ENCODE measurements around the gene FAM120A.
"Not testable (repeated sequence)": the region's sequence is repeated elsewhere in the genome, so short reads cannot be mapped to it uniquely, and the experiment has no call there.

The FAM120A gene

DNA sequence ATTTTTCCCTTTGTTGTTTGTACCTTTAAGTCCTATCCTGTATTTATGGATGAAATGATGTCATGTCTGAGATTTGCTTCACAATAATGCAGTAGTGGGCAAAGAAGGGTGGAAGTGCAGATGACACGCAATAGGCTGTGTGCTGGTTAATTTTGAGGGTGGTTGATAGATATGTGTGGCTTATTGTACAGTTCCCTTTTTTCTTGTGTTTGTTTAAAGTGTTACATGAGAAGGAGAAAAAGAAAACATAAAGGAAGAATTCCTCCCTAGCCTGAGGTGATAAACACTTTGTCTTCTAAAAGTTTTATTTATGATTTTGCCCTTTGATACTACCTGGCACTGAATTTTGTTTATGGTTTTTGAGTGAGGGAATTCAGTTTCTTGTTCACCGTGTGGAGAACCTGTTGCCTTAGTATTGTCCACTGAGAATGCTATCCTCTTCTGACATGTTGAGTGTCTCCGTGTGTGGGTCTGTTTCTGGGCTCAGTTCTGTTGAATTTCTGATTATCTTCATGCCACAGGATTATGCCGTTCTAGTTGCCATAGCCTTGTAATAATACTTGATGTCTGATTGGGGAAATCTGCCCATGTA lies 54.2 kb downstream of the FAM120A start:
- TF ChIP-seq, protein P1, sequence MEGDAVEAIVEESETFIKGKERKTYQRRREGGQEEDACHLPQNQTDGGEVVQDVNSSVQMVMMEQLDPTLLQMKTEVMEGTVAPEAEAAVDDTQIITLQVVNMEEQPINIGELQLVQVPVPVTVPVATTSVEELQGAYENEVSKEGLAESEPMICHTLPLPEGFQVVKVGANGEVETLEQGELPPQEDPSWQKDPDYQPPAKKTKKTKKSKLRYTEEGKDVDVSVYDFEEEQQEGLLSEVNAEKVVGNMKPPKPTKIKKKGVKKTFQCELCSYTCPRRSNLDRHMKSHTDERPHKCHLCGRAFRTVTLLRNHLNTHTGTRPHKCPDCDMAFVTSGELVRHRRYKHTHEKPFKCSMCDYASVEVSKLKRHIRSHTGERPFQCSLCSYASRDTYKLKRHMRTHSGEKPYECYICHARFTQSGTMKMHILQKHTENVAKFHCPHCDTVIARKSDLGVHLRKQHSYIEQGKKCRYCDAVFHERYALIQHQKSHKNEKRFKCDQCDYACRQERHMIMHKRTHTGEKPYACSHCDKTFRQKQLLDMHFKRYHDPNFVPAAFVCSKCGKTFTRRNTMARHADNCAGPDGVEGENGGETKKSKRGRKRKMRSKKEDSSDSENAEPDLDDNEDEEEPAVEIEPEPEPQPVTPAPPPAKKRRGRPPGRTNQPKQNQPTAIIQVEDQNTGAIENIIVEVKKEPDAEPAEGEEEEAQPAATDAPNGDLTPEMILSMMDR (IDR thresholded peaks at IDR 0.05; ENCODE audit: borderline replicate concordance, insufficient read depth, low read depth, low read length), result no peak
- H3K4me3 ChIP-seq (ENCODE audit: low read depth, low read length), result no peak overlapping the region

DNA sequence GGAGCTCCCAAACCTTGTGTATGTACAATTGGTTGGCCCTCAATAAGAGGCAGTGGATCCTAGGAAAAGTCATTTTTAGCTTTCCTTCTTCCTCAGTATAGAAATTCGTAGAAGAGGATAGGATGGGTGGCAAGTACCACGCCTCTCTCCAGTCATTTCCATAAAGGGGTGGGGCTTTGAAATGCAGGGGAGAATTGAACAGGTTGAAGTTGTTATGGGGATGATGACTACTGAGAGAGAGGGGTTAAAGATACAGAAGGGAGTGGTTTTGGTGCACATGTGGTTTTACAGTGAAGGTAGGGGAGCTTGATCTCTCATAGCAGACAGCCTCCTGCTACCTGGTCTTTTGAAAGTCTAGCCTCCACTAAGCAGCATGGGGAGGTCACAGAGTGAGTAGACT lies 56.3 kb downstream of the FAM120A start:
- H3K4me3 ChIP-seq (ENCODE audit: low read depth, low read length), result no peak overlapping the region
- TF ChIP-seq, protein P1 (IDR thresholded peaks at IDR 0.05; ENCODE audit: borderline replicate concordance, insufficient read depth, low read depth, low read length), result no peak

DNA sequence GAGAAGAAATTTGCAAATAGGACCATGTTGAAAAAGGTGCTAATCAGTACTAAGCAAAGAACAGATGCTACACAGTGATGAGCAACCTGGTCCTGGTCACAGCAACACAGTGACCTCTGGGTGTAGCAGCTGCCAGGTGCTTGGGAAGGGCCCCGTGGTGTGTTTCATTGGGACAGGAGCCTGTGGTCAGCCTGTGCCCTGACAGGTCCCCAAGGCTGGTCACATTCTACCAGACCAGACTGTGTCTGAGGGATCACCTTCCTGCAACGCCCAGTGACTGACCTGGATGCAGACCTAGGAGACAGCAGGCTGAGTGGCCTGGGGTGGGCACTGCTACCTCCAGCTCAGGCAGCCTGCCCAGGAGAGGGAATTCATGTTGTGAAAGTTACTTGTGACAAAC lies 56.7 kb downstream of the FAM120A start:
- TF ChIP-seq, protein P1 (IDR thresholded peaks at IDR 0.05; ENCODE audit: borderline replicate concordance, insufficient read depth, low read depth, low read length), result no peak
- no peak overlapping the region for H3K4me3 ChIP-seq (ENCODE audit: low read depth, low read length)

DNA sequence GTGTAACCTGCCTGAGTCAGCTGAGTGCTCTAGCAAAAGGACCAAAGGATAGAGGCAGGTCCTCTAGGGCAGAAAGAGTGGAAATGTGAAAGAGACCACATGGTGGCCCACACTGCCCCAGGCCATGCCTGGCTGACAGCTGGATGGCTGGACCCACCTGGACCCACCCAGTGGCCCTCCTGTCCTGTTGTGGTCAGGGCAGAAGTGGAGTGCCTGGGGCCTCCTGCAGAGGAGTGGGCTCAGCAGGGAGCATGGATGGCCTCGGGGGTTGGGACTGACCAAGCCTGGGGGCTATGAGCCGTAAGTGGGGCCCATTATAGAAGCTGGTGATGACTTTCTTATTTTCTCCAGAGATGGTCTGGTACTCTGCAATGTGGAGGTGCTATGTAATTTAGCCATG lies 57.6 kb downstream of the FAM120A start:
- H3K4me3 ChIP-seq (ENCODE audit: low read depth, low read length), result no peak overlapping the region
- TF ChIP-seq, protein P1 (IDR thresholded peaks at IDR 0.05; ENCODE audit: borderline replicate concordance, insufficient read depth, low read depth, low read length), result no peak

DNA sequence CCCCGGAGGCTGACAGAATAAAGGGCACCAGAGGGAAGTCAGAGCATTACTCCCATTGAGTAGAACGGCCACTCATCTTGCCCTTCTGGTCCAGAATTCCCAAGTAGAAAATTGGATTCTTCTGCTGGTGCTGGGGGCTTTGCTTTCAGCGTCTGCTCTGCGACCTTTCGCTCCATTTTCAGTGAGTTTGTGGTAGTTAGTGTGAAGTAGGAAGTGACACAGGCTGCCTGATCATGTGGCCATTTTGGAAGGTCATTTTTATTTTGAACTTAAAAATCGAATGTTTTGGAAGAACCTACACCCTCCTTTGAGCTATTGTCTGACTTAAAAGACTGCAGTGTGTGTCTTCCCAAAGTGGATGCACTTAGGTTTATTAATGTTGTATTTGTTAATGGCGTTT lies 58.6 kb downstream of the FAM120A start:
- H3K4me3 ChIP-seq (ENCODE audit: low read depth, low read length), result no peak overlapping the region
- TF ChIP-seq, protein P1 (IDR thresholded peaks at IDR 0.05; ENCODE audit: borderline replicate concordance, insufficient read depth, low read depth, low read length), result no peak

DNA sequence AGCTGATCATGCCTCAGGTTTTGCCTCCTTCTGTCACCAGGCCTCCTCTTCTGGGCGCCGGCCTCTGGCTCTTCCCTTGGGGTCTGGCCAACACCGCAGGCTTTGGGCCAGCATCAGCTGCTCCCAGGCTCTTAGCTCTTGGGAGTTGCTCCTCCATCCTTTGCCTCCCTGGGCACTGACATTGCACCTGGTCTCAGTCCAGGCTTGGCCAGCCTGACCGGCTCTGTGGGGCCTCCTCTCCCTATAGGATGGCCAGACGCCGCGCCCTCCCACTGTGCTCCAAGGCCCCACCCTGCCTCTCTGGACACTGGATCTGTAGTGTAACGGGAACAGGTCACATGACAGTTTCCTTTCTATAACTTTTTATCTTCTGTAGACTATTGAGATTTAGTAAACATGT lies 59.7 kb downstream of the FAM120A start:
- not testable (repeated sequence) for H3K4me3 ChIP-seq (ENCODE audit: low read depth, low read length)

DNA sequence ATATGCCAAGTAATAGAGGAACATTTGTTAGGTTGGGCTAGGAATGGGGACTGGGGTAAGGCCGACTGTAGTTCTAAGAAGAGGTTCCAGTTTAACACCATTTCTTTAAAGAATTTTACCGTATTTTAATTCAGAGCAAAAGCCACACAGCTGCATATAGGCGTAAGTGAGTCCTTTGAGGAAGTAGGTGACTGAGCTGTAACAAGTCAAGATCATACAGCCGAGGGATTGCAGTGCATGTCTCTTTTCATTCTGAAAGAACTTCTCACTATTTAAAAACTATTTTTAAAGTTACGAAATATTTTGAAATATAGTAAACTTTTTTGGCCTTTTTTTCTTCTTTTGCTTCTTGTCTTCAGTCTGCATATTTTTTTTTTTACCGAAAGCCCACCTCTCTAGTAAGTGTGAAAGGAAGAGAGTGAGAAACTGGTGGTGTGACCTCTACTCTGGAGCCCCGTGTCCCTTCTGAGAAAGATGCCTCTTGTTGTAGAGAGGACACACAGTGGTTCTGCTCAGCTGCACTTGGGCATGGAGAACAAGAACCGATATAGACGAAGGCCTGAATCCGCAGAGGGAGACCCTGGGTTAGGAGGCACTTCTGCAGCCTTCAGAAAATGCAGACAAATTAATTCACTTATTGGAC lies 60.8 kb downstream of the FAM120A start:
- not testable (repeated sequence) for H3K4me3 ChIP-seq (ENCODE audit: low read depth, low read length)

DNA sequence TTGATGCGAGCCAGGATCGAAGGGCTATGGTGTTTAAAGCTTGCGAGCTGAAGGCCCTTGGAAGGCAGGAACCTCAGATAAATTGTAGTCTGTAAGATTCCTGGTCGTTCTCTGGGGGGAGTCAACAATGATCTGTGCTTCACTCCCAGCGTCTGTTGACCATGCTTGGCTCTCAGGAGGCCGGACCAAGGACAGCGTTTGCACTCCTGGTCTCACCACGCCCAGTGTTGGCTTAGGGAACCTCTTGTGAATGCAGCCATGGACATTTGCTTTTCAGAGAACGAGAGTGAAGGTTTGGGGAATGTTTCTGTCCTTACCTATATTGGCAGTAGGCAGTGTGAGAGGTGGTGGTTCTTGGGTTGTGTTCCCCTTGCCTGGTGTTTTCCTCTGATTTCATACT lies 62.1 kb downstream of the FAM120A start:
- H3K4me3 ChIP-seq (ENCODE audit: low read depth, low read length), result no peak overlapping the region
- TF ChIP-seq, protein P1 (IDR thresholded peaks at IDR 0.05; ENCODE audit: borderline replicate concordance, insufficient read depth, low read depth, low read length), result no peak
